ENCODE data around the gene MSTN.

MSTN gene

DNA sequence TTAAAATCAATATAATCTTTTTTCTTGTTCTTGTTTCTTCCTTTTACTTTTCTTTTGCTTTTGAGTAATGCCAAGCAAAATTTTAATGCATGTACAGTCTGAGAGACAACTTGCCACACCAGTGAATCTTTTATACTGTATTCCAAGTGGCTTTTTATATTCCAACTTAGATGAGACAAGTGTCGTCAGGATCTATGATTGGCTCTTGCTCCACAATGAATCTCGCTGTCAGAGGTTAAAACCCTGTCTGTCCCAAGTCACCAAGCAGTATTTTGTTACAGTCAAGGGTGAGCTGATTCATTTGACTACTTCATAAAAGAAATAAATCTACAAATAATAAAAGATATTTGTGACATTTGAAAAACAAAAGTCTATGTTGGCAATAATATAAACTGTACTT, at the start of gene MSTN:
Gene MSTN (minus strand): TSS at position 129 of the 400 bp plus-strand sequence. CDS start 133 bp downstream, outside the sequence.
- no peak for DNase-seq

DNA sequence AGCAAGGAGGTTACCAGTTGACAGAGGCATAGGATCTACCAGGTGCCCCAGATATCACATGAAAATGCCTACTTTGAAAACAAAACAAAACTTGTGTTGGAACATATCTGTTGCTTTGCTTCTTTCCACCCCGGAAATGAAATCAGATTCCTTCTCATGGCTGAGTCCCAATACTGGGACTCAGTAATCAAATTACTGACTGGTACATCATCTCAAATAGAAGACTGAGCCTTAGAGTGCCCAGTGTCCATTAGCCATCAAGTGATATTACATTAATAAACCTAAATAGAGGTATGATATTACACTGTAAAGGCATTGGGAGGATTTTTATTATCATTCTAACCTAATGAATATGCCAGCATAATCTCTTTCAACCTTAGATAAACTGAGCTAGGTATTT, 48.6 kb upstream of the MSTN start:
- DNase-seq, result no peak

DNA sequence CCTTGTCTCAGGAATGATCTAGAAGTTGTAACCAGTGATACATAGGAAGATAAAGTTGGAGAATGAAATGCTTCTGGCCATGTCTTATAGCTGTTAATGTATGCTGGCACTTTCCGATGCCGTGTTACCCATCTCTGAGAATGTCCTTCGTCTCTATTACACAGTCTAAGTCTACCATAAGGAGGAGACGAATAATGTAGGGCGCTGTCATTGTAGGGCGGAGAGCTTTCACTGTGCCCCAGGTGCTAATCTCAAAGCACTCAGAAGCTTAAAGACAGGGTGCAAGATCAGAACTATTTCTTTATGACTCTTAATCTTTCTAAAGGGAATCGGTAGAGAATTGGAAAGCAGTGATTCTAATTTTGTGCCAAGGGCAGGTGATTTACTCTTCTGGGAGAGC, 48.2 kb upstream of the MSTN start:
- no peak for DNase-seq

DNA sequence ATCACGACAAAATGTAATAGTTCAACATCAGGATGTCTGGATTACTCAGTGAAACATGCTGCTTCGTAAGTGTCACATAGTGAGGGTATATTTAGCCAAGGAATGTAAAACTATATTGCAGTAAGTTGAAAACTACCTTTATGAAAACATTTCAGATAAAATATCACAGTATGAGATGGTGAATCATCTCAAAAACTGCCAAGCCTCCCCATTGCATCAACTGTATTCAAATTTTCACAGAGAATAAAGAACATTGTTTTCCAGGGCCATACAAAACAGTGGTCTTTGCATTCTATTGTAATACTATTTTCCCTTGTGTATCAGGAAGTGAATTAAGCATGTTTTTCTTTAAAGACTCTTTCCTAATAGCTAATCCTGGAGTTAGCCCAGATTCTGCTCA, 47.6 kb upstream of the MSTN start:
- no peak for DNase-seq

DNA sequence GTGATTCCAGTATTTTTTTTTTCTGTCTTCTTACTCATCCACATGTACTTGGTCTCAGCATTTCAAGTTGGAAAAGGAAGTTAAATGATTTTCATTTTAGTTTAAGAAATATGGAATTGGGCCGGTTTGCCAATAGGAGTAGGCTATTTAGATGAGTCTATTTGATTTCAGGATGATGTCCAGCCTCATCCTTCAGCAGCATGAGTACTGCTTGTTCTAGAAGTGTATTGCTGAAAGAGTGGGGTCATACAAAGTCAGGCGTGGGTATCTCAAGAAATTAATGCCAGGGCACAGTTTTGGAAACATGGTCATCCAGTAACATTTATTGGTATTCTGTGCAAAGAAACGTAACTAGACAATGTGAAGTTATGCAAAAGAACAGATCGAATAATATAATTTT, 44.9 kb upstream of the MSTN start:
- no peak for DNase-seq

DNA sequence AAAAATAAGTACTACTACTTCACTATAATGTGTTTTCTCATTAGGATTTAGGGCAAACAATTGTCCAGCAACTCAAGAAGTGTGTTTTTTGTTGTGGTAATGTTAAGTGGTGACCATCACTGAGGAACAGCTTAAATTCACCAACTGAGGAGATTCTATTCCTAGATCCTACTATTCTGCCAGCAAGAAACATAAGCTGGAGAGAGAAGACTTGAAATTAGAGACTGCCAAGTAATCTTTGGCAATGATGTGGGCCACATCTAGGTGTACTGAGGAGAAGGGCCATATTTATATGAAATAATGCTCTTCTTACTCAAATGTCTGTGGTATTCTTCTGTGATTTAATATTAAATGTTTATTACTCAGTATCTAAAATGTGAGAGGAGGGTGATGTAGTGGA, 44.3 kb upstream of the MSTN start:
- no peak for DNase-seq

DNA sequence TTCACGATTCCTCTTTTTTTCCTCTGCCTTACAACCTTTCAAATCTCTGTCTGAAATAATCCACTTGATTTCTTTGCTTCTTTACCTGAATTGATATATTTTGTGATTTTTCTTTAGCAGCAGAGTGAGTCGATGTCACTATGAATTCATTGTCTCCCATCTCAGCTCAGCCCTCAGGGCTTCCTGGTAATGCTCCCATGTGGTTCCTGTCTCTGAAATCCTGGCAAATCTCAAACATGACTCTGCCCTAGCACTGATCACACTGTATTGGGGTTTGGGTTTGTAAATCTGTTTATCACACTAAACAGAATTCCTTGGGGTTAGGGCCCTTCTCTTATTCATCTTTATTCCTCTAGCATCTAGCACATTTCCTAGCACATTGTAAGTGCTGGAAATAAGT, 43.0 kb upstream of the MSTN start:
- no peak for DNase-seq

DNA sequence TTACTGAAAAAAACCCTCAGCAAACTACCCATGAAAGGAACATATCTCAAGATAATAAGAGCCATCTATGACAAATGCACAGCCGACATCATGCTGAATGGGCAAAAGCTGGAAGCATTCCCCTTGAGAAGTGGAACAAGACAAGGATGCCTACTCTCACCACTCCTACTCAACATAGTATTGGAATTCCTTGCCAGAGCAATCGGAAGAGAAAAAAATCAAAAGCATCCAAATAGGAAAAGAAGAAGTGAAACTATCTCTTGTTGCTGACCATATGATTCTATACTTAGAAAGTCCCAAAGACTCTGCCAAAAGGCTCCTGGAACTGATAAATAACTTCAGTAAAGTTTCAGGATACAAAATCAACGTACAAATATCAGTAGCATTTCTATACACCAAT, 40.6 kb upstream of the MSTN start:
- no peak for DNase-seq

DNA sequence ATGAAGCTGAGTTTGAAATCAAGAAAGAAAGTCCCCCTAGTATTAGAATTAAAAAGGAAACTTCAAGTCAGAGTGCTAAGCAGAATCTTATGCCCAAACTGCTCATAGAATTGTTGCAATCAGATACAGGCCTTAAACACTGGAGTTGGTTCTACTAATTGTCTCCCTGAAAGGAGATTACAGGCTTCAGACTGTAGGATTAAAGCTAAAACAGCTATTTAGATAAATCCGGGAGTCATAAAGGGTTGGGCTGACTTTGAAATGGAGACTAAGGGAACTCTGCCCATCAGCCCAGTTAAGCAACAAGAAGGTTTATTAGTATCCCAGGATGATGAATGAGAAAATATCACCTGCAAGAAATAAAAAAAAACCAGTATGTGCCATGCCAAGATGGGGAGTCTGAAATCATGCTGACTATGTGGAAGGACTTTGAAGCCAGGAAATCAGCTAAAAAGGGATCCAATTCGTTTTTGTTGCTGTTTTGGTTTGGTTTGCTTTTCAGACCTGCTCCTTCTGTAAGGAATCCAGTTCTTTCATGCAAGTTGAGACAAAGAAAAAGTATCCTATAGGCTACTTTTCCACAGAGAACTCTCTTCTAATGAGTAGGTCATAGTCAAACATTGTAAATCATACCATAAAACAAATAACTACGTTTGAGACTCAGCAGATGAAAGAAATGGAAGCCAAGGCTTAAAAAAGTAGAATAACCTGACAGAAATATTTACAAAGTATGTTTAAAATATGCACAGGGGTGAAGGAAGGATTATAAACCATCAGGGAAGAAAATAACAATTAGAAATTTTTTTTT, 37.6 kb upstream of the MSTN start:
- no peak for DNase-seq

DNA sequence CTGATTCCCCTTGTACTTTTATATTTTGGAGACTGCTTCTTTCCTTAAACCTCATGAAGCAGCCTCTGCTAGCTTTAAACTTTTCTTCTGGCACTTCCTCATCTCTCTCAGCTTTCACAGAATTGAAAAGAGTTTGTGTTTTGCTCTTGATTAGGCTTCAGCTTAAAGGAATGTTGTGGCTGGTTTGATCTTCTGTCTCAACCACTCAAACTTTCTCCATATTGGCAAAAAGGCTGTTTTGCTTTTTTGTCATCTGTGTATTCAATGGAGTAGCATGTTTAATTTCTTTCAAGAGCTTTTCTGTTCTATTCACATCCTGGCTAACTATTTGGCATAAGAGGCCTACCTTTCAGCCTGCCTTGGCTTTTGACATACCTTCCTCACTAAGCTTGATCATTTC, 36.3 kb upstream of the MSTN start:
- no peak for DNase-seq

DNA sequence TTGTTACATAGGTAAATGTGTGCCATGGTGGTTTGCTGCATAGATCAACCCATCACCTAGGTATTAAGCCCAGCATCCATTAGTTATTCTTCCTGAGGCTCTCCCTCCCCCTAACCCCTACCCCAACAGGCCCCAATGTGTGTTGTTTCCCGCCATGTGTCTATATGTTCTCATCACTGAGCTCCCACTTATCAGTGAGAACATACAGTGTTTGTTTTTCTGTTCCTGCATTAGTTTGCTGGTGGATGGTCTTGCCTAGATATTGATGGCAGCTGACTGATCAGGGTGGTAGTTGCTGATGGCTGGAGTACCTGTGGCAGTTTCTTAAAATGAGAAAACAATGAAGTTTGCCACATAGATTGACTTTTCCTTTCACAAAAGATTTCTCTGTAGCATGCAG, 34.6 kb upstream of the MSTN start:
- DNase-seq, result no peak

DNA sequence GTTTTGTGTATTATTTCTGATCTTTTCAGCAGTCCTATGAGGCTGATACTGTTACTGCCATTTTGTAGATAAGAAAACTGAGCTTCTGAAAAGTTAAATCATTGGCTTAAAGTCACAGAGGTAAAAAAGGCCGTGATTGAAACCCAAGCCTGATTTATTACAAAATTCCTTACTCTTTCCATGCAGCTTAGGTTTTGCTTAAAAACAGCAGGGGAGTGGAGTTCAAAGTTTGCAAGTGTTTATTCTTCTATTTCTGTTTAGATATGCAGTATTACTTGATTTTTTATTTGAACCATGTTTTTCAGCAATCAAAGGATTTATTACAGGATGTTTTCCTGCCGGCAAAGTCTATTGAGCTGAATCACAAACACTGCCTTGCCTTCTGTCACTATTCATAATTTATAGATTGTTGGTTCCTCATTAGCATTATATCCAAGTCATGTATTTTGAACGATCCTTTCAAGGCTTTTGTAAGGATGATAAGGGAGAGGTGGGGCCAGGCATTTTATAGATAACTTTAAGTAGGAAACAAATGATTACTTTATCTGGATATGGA, 31.9 kb upstream of the MSTN start:
- DNase-seq, result no peak

DNA sequence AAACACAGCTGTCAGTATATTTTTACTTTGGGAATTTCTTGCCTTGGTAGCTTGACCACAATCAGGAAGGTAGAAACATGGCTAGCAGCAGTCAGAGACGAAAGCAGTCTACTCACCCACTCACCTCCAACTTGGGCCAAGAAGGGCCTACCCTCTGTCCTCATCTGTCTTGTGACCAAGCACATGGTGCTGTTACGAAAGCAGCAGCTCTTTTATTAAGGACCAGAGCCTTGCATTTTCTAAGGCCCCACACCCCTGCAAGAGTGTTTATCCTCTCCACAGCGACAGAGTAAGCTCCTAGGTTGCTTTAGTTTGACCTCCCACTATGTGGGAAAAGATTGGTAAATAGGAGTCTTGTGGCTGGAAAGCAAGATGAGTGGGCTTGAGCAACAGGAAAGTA, 31.3 kb upstream of the MSTN start:
- no peak for DNase-seq

DNA sequence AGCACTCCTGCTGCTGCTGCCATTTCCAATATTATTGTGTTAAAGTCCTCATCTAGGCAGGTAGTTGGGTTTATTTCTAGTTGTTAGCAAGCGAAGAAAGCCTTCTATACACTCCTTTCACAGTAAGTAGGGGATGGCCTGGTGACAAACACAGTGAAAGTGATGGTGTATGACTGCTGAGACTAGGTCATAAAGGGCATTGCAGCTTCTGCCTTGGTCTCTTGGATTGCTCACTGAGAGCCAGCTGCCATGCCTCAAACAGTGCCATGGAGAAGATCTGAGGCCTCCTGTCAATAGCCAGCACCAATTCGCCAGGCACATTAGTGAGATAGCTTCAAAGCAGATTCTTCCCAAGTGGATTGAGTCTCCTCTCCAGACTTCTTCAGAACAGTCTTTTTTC, 27.6 kb upstream of the MSTN start:
- DNase-seq, result no peak

DNA sequence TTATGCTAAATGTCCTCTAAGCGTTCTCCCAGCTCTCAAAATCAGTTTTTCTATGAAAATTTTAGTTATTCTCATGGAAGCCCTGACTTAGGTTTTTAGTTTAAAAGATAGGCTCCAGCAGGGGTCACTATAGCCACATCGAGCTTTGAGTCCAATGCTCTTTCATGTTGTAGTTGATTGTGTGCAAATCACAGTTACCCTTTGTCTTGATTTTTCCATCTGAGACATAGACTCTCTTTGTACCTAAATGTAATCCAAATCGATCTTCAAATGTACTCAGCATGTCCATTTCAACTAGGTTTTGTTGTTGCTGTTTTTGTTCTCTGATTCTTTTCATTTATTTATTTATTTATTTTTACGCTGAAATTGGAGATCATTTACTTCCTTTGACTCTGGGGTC, 26.4 kb upstream of the MSTN start:
- peak; percentile 14 for DNase-seq

DNA sequence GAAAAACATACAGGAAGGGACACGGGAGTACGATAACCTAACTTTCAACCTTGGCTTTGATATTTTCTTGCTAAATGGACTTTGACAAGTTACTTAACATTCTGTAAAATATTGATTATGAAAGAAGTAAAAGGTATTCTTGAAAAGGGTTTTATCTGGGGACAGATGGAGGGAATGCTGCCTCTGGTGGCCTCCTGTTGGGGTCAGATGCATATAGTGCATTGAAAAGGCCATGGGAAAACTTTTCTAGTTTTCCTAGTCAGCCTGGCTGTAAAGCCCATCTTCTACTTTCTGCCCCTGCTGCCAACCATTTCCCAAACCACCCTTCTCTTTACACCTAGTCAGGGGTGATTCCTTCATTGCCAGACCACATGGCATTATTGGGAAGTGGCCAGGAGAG, 22.2 kb upstream of the MSTN start:
- DNase-seq, result no peak

DNA sequence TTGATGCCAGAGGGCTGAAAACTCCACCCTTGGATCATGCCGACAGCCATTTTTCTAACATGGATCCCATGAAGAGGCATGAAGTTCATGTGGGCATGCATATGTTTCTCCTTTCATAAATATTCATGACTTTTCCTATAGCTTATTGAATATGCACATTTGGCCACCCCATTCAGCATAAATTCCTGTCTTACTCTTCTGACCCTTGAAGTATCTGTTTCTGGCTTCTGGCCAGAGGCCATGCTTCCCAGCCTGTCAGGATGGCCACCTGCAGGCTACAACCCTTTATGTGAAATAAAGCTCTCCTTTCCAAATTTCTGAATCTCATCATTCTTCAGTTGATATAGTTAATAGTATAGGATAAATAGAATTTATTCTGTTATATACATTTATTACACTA, 19.6 kb upstream of the MSTN start:
- no peak for DNase-seq

DNA sequence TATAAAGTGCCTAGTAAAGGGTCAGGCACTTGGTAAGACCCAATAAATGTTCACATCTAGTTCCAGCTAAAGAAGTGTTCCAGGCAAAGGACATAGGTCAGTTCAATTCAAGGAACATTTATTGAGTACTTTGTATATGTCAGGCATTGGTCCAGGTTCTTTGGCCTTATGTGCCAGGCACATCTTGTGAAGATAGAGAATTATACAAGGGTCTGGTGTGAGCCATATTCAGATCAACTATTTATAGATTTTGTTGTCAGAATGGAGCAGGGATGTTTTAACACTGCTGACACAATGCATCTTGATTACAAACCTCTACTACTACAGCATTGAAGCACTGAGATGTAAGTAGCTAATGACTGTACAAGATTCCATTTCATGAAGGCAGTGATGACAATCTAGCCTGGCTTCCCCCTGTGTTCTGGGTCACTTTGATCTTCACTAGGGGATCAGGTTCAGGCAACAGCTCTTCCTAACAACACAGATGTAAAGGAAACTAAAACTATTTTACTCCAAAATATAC, 18.1 kb upstream of the MSTN start:
- DNase-seq, result no peak

DNA sequence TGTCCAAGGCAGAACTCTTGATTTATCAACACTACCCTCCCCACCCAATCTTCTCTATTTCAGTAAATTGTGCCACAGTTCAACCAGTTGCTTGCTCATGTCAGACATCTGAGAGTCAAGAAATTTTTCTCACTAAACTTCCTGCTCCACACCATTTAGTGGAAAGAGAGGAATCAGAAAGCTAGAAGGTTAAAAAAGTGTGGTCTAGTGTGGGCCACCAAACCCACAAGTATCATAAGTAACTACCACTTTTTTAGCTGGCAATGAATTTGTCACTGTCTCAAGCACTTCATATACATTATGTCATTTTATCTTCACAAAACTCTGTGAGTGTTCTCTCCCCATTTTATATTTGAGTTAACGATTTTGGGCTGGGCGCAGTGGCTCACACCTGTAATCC, 16.6 kb upstream of the MSTN start:
- no peak for DNase-seq

DNA sequence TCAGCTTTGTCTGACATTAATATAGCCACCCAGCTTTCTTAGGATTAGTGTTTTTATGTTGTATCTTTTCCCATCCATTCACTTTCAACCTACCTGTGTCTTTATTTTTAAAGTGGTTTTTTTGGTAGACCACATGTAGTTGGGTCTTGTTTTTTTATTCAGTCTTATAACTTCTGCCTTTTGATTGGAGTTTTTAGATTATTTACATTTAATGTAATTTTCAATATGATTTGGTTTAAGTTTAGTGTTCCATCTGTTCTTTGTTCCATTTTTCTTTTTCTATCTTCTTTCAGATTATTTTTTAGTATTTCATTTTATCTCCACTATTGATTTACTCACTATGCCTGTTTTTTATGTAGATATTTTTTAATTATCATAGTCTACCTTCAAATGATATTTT, 13.1 kb upstream of the MSTN start:
- DNase-seq, result no peak

DNA sequence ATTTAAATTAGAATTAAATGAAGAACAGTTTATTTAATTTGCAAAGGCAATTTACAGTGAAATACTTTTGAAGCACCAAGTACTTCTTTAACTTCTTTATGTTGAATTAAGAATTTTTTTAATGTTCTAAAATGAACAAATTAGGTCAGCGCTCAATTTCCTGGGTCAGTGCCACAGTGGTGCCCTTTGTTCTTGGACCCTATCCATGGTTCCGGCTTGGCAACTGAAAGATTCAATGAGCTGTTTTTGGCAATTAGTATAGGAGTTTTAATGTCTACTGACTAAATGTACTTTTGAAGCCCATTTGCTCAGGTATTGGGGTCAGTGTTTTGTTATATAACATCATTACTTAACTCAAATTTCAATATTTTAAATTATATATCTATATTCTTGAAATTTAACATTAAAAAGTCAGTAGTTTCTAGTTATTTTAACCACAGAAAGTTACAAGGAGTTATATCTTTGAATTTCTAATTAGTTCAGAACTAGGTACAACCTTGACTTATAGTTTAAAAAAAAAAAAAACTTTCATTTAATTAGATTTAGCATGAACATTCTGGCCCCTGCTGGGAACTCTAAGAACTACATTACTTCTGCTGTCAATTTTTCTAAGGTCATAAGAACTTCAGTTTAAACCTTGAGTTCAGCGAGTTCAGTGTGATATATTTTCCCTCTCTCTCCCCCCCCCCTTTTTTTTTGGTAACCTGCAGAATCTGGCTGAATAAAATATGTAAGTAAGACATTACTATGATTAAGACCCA, 7.6 kb upstream of the MSTN start:
- no peak for DNase-seq

DNA sequence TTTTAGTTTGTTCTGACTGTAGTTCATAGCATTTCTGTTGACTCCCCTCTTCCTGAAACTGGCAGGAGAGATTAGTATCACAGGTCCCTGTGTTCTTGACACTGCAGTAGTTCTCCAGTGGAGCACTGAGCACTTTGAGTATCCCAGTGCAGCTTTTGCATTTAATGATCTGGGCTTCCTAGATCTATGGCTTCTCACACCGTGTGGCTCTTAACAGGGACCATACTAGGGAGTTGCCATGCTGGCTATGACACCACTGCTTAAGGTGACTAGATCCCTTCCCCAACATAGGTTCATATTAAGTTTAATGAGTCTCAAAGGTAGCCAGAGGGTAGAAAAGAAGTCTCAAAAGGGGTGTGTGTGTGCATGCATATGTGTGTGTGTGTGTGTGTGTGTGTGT, 6.2 kb upstream of the MSTN start:
- DNase-seq, result no peak

DNA sequence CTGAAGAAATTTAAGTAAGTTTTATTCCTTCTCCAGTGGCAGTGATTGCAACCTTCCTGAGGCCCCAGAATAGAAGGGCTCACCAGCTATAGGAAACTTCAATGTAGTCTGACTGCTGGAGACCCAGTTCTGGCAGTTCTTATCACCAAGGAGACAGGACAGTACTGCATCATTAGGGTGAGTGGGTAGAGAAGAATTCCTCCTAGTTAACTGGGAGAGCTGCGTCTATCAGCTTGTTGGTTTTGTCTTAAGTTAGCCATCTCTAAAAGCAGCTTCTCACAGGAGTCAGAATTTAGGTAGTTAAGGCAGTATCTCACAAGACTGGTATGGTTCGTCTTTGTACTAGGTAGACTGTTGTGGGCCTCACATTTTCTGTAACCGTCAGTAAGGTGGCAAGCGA, 3.3 kb upstream of the MSTN start:
- DNase-seq, result no peak

DNA sequence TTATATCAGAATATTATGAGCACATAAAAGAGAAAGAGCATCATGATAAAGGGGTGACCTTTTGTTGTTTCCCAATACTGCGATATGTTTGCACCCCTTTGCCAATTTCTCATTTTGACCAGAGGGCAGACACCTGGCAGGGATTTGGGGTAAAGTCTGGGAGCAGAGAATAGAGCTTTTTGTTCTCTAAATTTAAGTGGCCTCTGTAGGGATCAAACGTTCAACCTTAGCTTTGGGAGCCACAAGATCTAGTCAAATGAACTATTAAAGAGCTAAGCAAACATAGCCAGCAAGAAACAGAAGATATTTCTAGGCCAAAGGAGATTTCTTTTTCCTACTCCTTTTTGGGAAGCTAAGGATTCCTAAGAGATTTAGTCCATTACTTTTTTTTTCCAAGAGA, 1.1 kb upstream of the MSTN start:
- no peak for DNase-seq

All from stimulated activated CD4-positive, alpha-beta T cell treated with anti-CD3 and anti-CD28 coated beads, Interleukin-4, amount 100 ng/mL, for 1 hour (primary cell).